Adipocyte (in vitro differentiated cells): ENCODE results near the gene HYAL3.
"Not testable (repeated sequence)": the region's sequence is repeated elsewhere in the genome, so short reads cannot be mapped to it uniquely, and the experiment has no call there.

ENCODE experiments used
- DNase-seq: peaks from one replicate; pipeline ENCODE4 v3.0.0-alpha.2; 2015; ENCODE audit warnings: low read depth
- H3K27me3 ChIP-seq: replicated peaks from 2 replicates; pipeline ENCODE4 v1.7.0; 2013; ENCODE audit warnings: mild to moderate bottlenecking, low read length, moderate library complexity; ENCODE audit not compliant: control insufficient read depth, insufficient read depth
- H3K36me3 ChIP-seq: 2 replicates; pipeline ENCODE4 v1.7.0; 2013; ENCODE audit warnings: low read length, mild to moderate bottlenecking, moderate library complexity; ENCODE audit not compliant: control insufficient read depth, insufficient read depth, severe bottlenecking
- H3K4me1 ChIP-seq: 2 replicates; pipeline ENCODE4 v1.7.0; 2013; ENCODE audit warnings: mild to moderate bottlenecking, low read length, moderate library complexity; ENCODE audit not compliant: control insufficient read depth, insufficient read depth
- H3K4me3 ChIP-seq: 2 replicates; pipeline ENCODE4 v1.7.0; 2013; ENCODE audit warnings: mild to moderate bottlenecking, low read length, moderate library complexity
- H3K9ac ChIP-seq: 2 replicates; pipeline ENCODE4 v1.7.0; 2013; ENCODE audit warnings: mild to moderate bottlenecking, low read length, moderate library complexity
- H3K9me3 ChIP-seq: 2 replicates; pipeline ENCODE4 v1.7.0; 2013; ENCODE audit warnings: mild to moderate bottlenecking, low read length, moderate library complexity; ENCODE audit not compliant: control insufficient read depth

HYAL3 gene

GRCh38 chr3:50319894-50320625 lies 20.9 kb upstream of the HYAL3 start:
- Histone ChIP-seq H3K36me3 (peaks cover 28% of the 10 kb centered on the region), H3K4me1 (peaks cover 16% of the 10 kb centered on the region), H3K9me3 (no peaks in the 10 kb centered on the region), H3K27me3 (no peaks in the 10 kb centered on the region), H3K4me3 (peak overlapping the region; percentile 84), H3K9ac (peak overlapping the region; percentile 88)
- no peak for DNase-seq

GRCh38 chr3:50319181-50319893 lies 20.1 kb upstream of the HYAL3 start:
- peaks cover 19% of the 10 kb centered on the region for H3K4me1 ChIP-seq
- H3K9ac ChIP-seq = no peak overlapping the region
- H3K9me3 ChIP-seq = no peaks in the 10 kb centered on the region
- no peak for DNase-seq
- H3K27me3 ChIP-seq = no peaks in the 10 kb centered on the region
- peaks cover 28% of the 10 kb centered on the region for H3K36me3 ChIP-seq
- no peak overlapping the region for H3K4me3 ChIP-seq

DNA sequence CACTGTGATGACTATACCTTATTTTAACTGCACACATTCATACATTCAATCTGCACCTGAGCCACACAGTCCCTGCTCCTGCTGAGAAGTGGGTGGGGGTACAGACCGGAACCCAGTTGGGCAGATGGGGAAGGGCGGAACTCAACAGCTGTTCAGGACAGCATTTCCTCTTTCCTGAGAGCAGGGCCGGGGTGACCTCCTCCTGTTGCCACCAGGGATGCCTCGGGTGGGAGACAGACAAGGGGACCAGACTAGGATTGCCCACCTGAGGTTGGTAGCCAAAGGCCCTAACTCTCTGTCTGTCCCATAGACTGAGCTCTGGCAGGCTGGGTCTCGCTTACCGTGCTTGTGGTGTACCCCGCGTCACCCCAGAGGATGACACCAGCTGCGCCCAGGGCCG lies 19.4 kb upstream of the HYAL3 start:
- no peaks in the 10 kb centered on the region for H3K9me3 ChIP-seq
- no peak overlapping the region for H3K9ac ChIP-seq
- peaks cover 28% of the 10 kb centered on the region for H3K36me3 ChIP-seq
- no peaks in the 10 kb centered on the region for H3K27me3 ChIP-seq
- H3K4me3 ChIP-seq = no peak overlapping the region
- H3K4me1 ChIP-seq = peaks cover 26% of the 10 kb centered on the region
- no peak for DNase-seq

DNA sequence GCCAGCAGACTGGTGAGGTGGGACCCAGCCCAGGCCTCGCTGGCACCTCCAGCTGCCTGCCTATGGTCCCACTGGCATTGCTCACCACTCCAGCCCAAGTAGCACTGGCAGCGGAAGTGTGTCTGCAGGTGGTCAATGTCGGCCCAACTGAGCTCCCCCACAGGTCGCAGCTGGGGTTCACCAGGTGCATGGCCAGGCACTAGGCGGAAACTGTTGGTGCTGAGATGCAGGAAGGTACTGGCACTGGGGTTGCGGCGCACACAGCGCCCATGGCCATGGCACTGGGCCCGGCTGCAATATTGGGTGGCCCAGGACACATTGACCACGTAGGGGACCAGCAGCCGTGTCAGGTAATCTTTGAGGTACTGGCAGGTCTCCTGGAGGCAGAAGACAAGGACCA lies 19.0 kb upstream of the HYAL3 start:
- Histone ChIP-seq H3K4me3 (no peak overlapping the region), H3K9me3 (no peaks in the 10 kb centered on the region), H3K36me3 (peaks cover 28% of the 10 kb centered on the region), H3K4me1 (peaks cover 31% of the 10 kb centered on the region), H3K9ac (no peak overlapping the region), H3K27me3 (no peaks in the 10 kb centered on the region)
- no peak for DNase-seq

GRCh38 chr3:50317300-50317699 lies 18.1 kb upstream of the HYAL3 start:
- Histone ChIP-seq H3K9ac (no peak overlapping the region), H3K27me3 (no peaks in the 10 kb centered on the region), H3K36me3 (peaks cover 28% of the 10 kb centered on the region), H3K4me3 (no peak overlapping the region), H3K9me3 (no peaks in the 10 kb centered on the region), H3K4me1 (peaks cover 31% of the 10 kb centered on the region)
- no peak for DNase-seq

- no peak overlapping the region for H3K9ac ChIP-seq
- peaks cover 28% of the 10 kb centered on the region for H3K36me3 ChIP-seq
- no peak overlapping the region for H3K4me3 ChIP-seq
- no peaks in the 10 kb centered on the region for H3K9me3 ChIP-seq
- peaks cover 25% of the 10 kb centered on the region for H3K4me1 ChIP-seq
- DNase-seq = no peak
- no peaks in the 10 kb centered on the region for H3K27me3 ChIP-seq
Measured at GRCh38 chr3:50316657-50317242, 17.5 kb upstream of the HYAL3 start.

- Histone ChIP-seq H3K27me3 (no peaks in the 10 kb centered on the region), H3K4me1 (peaks cover 17% of the 10 kb centered on the region), H3K4me3 (no peak overlapping the region), H3K9me3 (no peaks in the 10 kb centered on the region), H3K36me3 (peaks cover 28% of the 10 kb centered on the region), H3K9ac (no peak overlapping the region)
- no peak for DNase-seq
Measured at GRCh38 chr3:50314816-50315215, 15.6 kb upstream of the HYAL3 start.

- no peak overlapping the region for H3K4me3 ChIP-seq
- no peaks in the 10 kb centered on the region for H3K27me3 ChIP-seq
- H3K9ac ChIP-seq = no peak overlapping the region
- peaks cover 15% of the 10 kb centered on the region for H3K4me1 ChIP-seq
- H3K36me3 ChIP-seq = peaks cover 26% of the 10 kb centered on the region
- DNase-seq = no peak
- no peaks in the 10 kb centered on the region for H3K9me3 ChIP-seq
Measured at GRCh38 chr3:50314342-50314741, 15.1 kb upstream of the HYAL3 start.

DNA sequence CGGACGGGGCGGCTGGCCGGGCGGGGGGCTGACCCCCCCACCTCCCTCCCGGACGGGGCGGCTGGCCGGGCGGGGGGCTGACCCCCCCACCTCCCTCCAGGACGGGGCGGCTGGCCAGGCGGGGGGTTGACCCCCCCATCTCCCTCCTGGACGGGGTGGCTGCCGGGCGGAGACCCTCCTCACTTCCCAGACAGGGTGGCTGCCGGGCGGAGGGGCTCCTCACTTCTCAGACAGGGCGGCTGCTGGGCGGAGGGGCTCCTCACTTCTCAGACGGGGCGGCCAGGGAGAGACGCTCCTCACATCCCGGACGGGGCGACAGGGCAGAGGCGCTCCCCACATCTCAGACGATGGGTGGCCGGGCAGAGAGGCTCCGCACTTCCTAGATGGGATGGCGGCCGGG lies 12.8 kb upstream of the HYAL3 start:
- not testable (repeated sequence) for DNase-seq, H3K36me3 ChIP-seq, H3K27me3 ChIP-seq, H3K9ac ChIP-seq, H3K9me3 ChIP-seq, H3K4me3 ChIP-seq
- H3K4me1 ChIP-seq = peaks cover 15% of the 10 kb centered on the region

- no peaks in the 10 kb centered on the region for H3K36me3 ChIP-seq
- no peak overlapping the region for H3K4me3 ChIP-seq
- no peak overlapping the region for H3K9ac ChIP-seq
- H3K9me3 ChIP-seq = no peaks in the 10 kb centered on the region
- no peak for DNase-seq
- H3K4me1 ChIP-seq = peaks cover 10% of the 10 kb centered on the region
- no peaks in the 10 kb centered on the region for H3K27me3 ChIP-seq
Measured at GRCh38 chr3:50304601-50305000, 5.4 kb upstream of the HYAL3 start.

DNA sequence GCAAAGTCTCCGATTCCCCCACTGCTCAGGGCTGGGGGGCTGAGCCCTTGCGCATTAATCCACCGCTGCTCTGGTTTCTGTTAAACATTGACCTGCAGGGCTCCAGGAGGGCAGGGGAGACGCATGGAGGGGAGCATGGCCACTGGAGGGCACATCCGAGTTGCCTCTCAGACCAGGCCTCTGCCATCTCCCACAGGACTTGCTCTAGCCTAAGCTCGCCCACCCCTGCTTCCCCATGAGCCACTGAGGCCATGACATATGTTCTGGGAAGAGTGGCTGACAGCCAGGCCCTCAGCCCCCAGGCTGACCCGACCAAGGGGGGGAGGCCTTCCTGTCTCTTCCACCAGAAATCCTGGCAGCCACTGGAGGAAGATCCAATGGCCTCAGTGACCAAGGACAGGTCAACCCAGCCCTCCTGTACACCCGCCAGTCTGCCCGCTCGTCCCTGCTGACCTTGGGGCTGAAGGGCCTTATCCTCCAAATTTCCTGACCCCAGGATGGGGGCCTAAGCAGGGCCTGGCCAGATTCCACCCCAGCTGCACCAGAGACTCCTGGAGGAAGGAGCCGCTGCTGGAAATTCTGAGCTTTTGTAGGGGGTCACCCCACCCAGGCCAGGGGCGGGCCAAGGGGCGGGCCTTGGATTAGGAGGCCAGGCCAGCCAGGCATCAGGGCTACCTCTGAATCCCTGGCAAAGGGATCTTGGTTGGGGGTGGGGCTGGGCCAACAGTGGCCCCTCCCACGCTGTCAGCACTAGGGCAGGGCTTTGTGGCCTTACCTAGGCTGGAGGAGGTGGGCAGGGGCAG lies 4.0 kb upstream of the HYAL3 start, which contains the start of gene HYAL1:
HYAL1 (minus strand) TSS at position 562 of the 803 bp plus-strand sequence. CDS start 618 bp downstream, outside the sequence.
- Histone ChIP-seq H3K4me1 (peaks cover 18% of the 10 kb centered on the region), H3K9me3 (no peaks in the 10 kb centered on the region), H3K4me3 (no peak within 1 kb of the TSS), H3K27me3 (no peaks in the 10 kb centered on the region), H3K36me3 (no peaks in the 10 kb centered on the region), H3K9ac (peak within 1 kb of the TSS; percentile 25)
- DNase-seq = no peak
